ENCODE measurements around the gene CLTC. TPM values are rescaled to one million over a fixed set of nuclear protein-coding genes. Genes with fewer than 3 reads are reported as not detected.

The CLTC gene
- total RNA-seq, 1 experiment from 2014 or later: 206 TPM

DNA sequence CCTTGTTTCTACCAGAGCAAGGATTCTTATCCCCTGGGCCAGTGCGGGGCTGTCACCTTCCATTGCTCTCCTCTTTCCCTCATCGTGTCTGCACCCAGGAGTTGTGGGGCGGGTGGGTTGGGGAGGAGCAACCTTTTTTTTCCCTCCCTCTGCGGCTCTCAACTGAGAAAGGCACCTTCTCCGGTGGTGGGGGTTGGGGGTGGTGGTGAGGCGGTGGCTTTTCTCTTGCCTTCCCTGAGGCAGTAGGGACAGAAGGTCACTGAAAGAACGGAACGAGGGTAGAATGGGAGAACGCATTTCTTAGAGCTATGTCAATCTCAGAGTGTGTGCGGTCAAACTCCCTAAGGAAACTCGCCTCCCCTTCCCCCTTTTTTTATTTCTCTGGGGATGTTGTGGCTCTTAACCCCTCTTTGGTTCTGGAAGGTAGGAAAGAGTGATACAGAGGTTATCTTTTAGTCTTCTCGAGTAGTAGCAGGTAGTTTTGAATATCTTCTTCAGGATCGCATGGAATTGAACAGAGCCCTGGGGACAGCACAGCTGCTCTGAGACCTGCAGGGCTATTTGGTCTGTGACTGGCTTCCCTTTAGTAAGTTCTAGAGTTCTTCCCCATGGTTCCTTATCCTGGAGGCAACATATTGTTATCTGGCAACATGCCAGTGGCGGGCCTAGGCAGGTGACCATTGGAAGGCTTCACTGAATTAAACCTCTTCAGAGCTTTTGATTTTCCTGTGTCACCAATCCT lies 994 bp downstream of the CLTC start:
- TSS peak; percentile 29 for BruUV-seq (replicated peaks)
- Histone ChIP-seq H3K27ac (peak overlapping the region; percentile 91), H4K20me1 (ENCODE audit: insufficient read depth) (peaks cover 49% of the 10 kb centered on the region), H3K27me3 (ENCODE audit: insufficient read depth, low read depth) (no peaks in the 10 kb centered on the region), H3F3A (ENCODE audit: insufficient read depth, low read depth) (peaks cover 15% of the 10 kb centered on the region; the same call in 1 of the 2 replicates), H3K9me3 (ENCODE audit: insufficient read depth, low read depth) (no peaks in the 10 kb centered on the region), H2AFZ (no peak overlapping the region), H3K9me2 (ENCODE audit: insufficient read depth) (no peaks in the 10 kb centered on the region), H3K79me2 (ENCODE audit: low read depth) (peaks cover 75% of the 10 kb centered on the region), H3K4me2 (peak overlapping the region; percentile 80), H3K36me3 (ENCODE audit: low read depth) (peaks cover 26% of the 10 kb centered on the region; the same call in 1 of the 2 replicates), H3K4me1 (replicated peaks; ENCODE audit: insufficient read depth) (peaks cover 58% of the 10 kb centered on the region), H3K4me3 (peak overlapping the region; percentile 76)
- POLR2A ChIA-PET (ENCODE audit: unreplicated experiment): interaction anchor here (0.5 to 0.7 kb wide), 3 partner anchors 22 to 186 kb away, joined by 3 to 4 read pairs (median 3); partner anchors contain the start of genes PTRH2 and VMP1
- DNase-seq: peak in 1 of 2 experiments; percentile 40
- TF ChIP-seq, protein P1, sequence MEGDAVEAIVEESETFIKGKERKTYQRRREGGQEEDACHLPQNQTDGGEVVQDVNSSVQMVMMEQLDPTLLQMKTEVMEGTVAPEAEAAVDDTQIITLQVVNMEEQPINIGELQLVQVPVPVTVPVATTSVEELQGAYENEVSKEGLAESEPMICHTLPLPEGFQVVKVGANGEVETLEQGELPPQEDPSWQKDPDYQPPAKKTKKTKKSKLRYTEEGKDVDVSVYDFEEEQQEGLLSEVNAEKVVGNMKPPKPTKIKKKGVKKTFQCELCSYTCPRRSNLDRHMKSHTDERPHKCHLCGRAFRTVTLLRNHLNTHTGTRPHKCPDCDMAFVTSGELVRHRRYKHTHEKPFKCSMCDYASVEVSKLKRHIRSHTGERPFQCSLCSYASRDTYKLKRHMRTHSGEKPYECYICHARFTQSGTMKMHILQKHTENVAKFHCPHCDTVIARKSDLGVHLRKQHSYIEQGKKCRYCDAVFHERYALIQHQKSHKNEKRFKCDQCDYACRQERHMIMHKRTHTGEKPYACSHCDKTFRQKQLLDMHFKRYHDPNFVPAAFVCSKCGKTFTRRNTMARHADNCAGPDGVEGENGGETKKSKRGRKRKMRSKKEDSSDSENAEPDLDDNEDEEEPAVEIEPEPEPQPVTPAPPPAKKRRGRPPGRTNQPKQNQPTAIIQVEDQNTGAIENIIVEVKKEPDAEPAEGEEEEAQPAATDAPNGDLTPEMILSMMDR (conservative IDR thresholded peaks at IDR 0.05): no peak
- no peak for TF ChIP-seq EZH2 (IDR thresholded peaks at IDR 0.05; ENCODE audit: low read depth)
- intact Hi-C loops (cut with micrococcal nuclease; ENCODE audit: unreplicated experiment): no loop called here
- CTCF ChIA-PET: interaction anchor here (0.6 kb wide), 2 partner anchors 40 to 468 kb away, joined by 3 to 5 read pairs; no protein-coding TSS in a partner anchor

DNA sequence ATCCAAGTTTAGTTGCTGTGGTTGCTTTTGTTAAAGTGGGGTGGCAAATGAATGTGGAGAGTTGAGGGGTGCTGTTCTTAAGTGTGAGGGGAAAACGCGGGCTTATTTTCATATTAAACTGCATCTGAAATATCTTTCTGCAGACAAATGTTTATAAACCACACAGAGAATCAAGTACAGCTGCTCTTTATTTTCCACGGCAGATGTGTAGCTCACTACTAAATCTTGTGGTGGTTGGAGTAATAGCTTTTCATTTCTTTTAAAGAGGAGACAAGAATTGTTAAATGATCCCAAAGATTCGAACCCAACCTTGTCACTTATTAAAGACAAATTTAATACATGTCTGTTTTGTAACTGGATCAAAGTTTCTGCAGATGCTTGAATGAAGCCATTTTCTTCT lies 2.1 kb downstream of the CLTC start:
- no peak for DNase-seq
- no peaks in the 10 kb centered on the region for H3K27me3 ChIP-seq (ENCODE audit: insufficient read depth, low read depth)
- peaks cover 35% of the 10 kb centered on the region; the same call in 1 of the 2 replicates for H3K36me3 ChIP-seq (ENCODE audit: low read depth)
- ChIA-PET CTCF (no interaction called here), POLR2A (ENCODE audit: unreplicated experiment) (no interaction called here)
- H3K4me3 ChIP-seq: peak overlapping the region; percentile 76
- TF ChIP-seq EZH2 (IDR thresholded peaks at IDR 0.05; ENCODE audit: low read depth): no peak
- TF ChIP-seq, protein P1 (conservative IDR thresholded peaks at IDR 0.05): no peak
- peaks cover 60% of the 10 kb centered on the region for H4K20me1 ChIP-seq (ENCODE audit: insufficient read depth)
- no peak overlapping the region for H2AFZ ChIP-seq
- H3K79me2 ChIP-seq (ENCODE audit: low read depth): peaks cover 86% of the 10 kb centered on the region
- peak overlapping the region; percentile 80 for H3K4me2 ChIP-seq
- no peaks in the 10 kb centered on the region for H3K9me2 ChIP-seq (ENCODE audit: insufficient read depth)
- no peaks in the 10 kb centered on the region for H3K9me3 ChIP-seq (ENCODE audit: insufficient read depth, low read depth)
- intact Hi-C loops (cut with micrococcal nuclease; ENCODE audit: unreplicated experiment): no loop called here
- no TSS peak for BruUV-seq (replicated peaks)
- peaks cover 15% of the 10 kb centered on the region; the same call in 1 of the 2 replicates for H3F3A ChIP-seq (ENCODE audit: insufficient read depth, low read depth)
- peaks cover 53% of the 10 kb centered on the region for H3K4me1 ChIP-seq (replicated peaks; ENCODE audit: insufficient read depth)
- no peak overlapping the region for H3K27ac ChIP-seq

DNA sequence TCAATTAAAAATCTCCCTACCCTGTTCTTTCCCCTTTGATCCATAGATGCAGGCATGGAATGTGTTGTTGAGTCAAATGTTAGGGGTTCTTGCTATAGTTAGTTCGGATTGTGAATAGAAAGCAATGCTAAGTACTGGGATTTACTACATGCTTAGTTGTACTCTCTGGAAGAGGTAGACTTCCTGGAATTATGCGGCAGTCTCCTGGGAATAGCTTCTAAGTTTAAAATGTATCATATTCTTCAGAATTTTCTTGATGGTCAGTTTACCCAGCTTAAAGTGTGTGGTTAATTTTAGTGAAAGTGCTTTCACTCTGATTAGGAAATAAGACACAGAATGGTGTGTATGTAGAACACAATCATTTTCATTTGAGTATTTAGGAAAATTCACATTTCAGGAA lies 3.5 kb downstream of the CLTC start:
- H3K27ac ChIP-seq: peak overlapping the region; percentile 1; the same call in 1 of the 2 replicates
- H3K79me2 ChIP-seq (ENCODE audit: low read depth): peaks cover 92% of the 10 kb centered on the region
- H2AFZ ChIP-seq: no peak overlapping the region
- ChIA-PET CTCF (no interaction called here), POLR2A (ENCODE audit: unreplicated experiment) (no interaction called here)
- H4K20me1 ChIP-seq (ENCODE audit: insufficient read depth): peaks cover 74% of the 10 kb centered on the region
- intact Hi-C loops (cut with micrococcal nuclease; ENCODE audit: unreplicated experiment): no loop called here
- H3K9me3 ChIP-seq (ENCODE audit: insufficient read depth, low read depth): no peaks in the 10 kb centered on the region
- no peaks in the 10 kb centered on the region for H3K9me2 ChIP-seq (ENCODE audit: insufficient read depth)
- peak overlapping the region; percentile 76; the same call in 1 of the 2 replicates for H3K4me3 ChIP-seq
- BruUV-seq (replicated peaks): no TSS peak
- H3K36me3 ChIP-seq (ENCODE audit: low read depth): peaks cover 41% of the 10 kb centered on the region; the same call in 1 of the 2 replicates
- H3K4me1 ChIP-seq (replicated peaks; ENCODE audit: insufficient read depth): peaks cover 39% of the 10 kb centered on the region
- DNase-seq: no peak
- no peaks in the 10 kb centered on the region for H3K27me3 ChIP-seq (ENCODE audit: insufficient read depth, low read depth)
- H3K4me2 ChIP-seq: peak overlapping the region; percentile 80
- H3F3A ChIP-seq (ENCODE audit: insufficient read depth, low read depth): peaks cover 21% of the 10 kb centered on the region; the same call in 1 of the 2 replicates
- no peak for TF ChIP-seq EZH2 (IDR thresholded peaks at IDR 0.05; ENCODE audit: low read depth)
- TF ChIP-seq, protein P1 (conservative IDR thresholded peaks at IDR 0.05): no peak
